ENCODE results near the gene KTI12. TPM values are rescaled to one million over a fixed set of nuclear protein-coding genes. Genes with fewer than 3 reads are reported as not detected.
"Not testable (repeated sequence)": the region's sequence is repeated elsewhere in the genome, so short reads cannot be mapped to it uniquely, and the experiment has no call there.

The KTI12 gene, protein sequence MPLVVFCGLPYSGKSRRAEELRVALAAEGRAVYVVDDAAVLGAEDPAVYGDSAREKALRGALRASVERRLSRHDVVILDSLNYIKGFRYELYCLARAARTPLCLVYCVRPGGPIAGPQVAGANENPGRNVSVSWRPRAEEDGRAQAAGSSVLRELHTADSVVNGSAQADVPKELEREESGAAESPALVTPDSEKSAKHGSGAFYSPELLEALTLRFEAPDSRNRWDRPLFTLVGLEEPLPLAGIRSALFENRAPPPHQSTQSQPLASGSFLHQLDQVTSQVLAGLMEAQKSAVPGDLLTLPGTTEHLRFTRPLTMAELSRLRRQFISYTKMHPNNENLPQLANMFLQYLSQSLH
- total RNA-seq (2021; fragmentation: NEBNext Ultra II Directional; extraction: Animal tissue kit (Norgen Biotek cat#: 25700)) = 10 to 100 TPM; 12.5 to 16.0 (median 14.3) TPM
- long read RNA-seq, transcript KTI12-201 (1 exons, 1,714 nt) = major isoform, 42 of 42 reads
- long read RNA-seq, partial matches to known transcripts = 0 of 42 reads
- long read RNA-seq, other reads (novel, unspliced or antisense) = 0 of 42 reads

DNA sequence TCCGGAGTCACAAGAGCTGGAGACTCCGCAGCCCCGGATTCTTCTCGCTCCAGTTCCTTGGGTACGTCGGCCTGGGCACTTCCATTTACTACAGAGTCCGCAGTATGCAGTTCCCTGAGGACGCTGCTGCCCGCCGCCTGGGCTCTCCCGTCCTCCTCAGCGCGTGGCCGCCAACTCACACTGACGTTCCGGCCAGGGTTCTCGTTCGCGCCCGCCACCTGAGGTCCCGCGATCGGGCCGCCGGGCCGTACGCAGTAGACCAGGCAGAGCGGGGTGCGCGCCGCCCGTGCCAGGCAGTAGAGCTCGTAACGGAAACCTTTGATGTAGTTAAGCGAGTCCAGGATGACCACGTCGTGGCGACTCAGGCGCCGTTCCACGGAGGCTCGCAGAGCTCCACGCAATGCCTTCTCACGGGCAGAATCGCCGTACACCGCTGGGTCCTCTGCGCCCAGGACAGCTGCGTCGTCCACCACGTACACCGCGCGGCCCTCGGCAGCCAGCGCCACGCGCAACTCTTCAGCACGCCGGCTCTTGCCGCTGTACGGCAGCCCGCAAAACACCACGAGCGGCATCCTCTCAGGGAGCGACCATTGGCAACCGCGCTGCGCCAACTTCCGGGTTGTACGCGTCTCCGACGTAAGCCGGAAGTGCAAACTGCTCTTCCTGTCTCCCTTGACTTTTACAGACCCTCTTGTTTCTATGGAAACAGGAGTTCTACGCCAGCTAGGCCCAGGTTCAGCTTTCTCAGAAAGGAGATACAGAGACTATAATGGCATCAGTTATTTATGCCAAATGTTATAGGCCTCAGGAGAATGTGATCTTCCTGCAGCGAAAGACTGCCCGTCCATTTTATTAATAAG lies at the start of gene KTI12:
KTI12 (minus strand) TSS at position 621 of the 860 bp plus-strand sequence; CDS start at position 572, 49 bp downstream.
- peak within 1 kb of the TSS; percentile 97 for H3K27ac Mint-ChIP-seq
- H3K9me3 Mint-ChIP-seq = no peaks in the 10 kb centered on the region
- peak; percentile 84 for DNase-seq
- H3K4me1 Mint-ChIP-seq (ENCODE audit: low read depth) = peaks cover 44% of the 10 kb centered on the region
- peaks cover 3% of the 10 kb centered on the region; the same call in 1 of the 2 replicates for H3K27me3 Mint-ChIP-seq (ENCODE audit: insufficient read depth)
- peaks cover 27% of the 10 kb centered on the region for H3K36me3 Mint-ChIP-seq (ENCODE audit: low read depth)
- H3K4me3 Mint-ChIP-seq = peak within 1 kb of the TSS; percentile 94
- TF ChIP-seq, protein P1, sequence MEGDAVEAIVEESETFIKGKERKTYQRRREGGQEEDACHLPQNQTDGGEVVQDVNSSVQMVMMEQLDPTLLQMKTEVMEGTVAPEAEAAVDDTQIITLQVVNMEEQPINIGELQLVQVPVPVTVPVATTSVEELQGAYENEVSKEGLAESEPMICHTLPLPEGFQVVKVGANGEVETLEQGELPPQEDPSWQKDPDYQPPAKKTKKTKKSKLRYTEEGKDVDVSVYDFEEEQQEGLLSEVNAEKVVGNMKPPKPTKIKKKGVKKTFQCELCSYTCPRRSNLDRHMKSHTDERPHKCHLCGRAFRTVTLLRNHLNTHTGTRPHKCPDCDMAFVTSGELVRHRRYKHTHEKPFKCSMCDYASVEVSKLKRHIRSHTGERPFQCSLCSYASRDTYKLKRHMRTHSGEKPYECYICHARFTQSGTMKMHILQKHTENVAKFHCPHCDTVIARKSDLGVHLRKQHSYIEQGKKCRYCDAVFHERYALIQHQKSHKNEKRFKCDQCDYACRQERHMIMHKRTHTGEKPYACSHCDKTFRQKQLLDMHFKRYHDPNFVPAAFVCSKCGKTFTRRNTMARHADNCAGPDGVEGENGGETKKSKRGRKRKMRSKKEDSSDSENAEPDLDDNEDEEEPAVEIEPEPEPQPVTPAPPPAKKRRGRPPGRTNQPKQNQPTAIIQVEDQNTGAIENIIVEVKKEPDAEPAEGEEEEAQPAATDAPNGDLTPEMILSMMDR (IDR thresholded peaks at IDR 0.05) = no peak

DNA sequence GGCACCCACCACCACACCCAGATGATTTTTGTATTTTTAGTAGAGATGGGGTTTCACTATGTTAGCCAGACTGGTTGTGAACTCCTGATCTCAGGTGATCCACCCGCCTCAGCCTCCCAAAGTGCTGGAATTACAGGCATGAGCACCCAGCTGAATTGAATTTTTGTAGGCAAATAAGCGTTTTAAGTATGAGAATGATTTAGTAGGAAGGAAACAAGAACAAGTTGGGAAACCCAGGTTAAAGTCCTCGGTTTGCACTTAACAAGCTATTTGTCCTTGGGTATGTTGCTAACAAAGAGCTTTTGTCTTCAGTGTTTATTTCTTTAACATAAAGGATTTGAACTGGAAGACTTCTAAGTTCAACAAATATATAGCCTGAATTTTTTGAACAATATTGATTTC lies 46.4 kb upstream of the KTI12 start:
- H3K27me3 Mint-ChIP-seq (ENCODE audit: insufficient read depth) = no peaks in the 10 kb centered on the region
- no peak for DNase-seq
- H3K4me3 Mint-ChIP-seq = no peak overlapping the region
- H3K9me3 Mint-ChIP-seq = no peaks in the 10 kb centered on the region
- no peak overlapping the region for H3K27ac Mint-ChIP-seq
- peaks cover 10% of the 10 kb centered on the region; the same call in 1 of the 2 replicates for H3K36me3 Mint-ChIP-seq (ENCODE audit: low read depth)
- TF ChIP-seq, protein P1 (IDR thresholded peaks at IDR 0.05) = no peak
- H3K4me1 Mint-ChIP-seq (ENCODE audit: low read depth) = peaks cover 10% of the 10 kb centered on the region

DNA sequence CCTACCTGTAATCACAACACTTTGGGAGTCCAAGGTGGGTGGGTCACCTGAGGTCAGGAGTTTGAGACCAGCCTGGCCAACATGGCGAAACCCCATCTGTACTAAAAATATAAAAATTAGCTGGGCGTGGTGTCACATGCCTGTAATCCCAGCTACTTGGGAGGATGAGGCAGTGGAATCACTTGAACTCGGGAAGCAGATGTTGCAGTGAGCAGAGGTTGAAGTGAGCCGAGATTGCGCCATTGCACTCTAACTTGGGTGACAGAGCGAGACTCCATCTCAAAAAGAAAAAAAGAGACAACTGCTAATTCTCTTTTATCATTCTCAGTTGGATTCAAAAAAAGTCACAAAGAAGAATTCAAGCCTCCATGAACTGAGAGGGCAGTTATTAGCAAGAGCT lies 43.7 kb upstream of the KTI12 start:
- DNase-seq; H3K9me3 Mint-ChIP-seq; H3K4me3 Mint-ChIP-seq; H3K4me1 Mint-ChIP-seq (ENCODE audit: low read depth); H3K27me3 Mint-ChIP-seq (ENCODE audit: insufficient read depth); H3K27ac Mint-ChIP-seq: not testable (repeated sequence)
- H3K36me3 Mint-ChIP-seq (ENCODE audit: low read depth) = peaks cover 15% of the 10 kb centered on the region; the same call in 1 of the 2 replicates

DNA sequence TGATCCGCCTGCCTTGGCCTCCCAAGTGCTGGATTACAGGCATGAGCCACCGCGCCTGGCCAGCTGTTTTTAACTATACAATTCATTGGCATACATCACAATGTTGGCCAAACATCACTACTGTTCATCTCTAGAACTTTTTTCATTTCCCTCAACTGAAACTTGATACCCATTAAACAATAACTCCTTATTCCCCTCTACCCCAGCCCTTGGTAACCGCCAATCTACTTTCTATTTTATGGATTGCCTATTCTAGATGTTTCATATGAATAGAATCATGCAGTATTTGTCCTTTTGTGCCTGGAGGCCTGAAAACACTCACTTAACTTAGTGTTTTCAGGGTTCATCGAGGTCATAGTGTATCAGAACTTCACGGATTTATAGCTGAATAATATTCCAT lies 38.7 kb upstream of the KTI12 start:
- Mint-ChIP-seq H3K27ac (no peak overlapping the region), H3K4me1 (ENCODE audit: low read depth) (no peaks in the 10 kb centered on the region)
- TF ChIP-seq, protein P1 (IDR thresholded peaks at IDR 0.05) = no peak

DNA sequence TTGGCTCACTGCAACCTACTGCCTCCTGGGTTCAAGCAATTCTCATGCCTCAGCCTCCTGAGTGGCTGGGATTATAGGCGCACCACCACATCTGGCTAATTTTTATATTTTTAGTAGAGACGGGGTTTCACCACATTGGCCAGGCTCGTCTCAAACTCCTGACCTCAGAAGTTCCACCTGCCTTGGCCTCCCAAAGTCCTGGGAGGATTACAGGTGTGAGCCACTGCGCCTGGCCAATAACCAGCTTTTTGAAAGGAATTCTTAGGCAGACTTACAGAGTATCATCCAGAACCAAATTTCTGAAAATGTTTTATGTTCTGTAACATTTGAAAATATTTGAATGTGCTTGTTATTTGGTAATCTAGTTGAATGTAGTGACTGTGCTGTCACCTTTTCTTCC lies 37.1 kb upstream of the KTI12 start:
- H3K27me3 Mint-ChIP-seq (ENCODE audit: insufficient read depth) = no peaks in the 10 kb centered on the region
- H3K27ac Mint-ChIP-seq = no peak overlapping the region
- H3K4me1 Mint-ChIP-seq (ENCODE audit: low read depth) = no peaks in the 10 kb centered on the region
- no peaks in the 10 kb centered on the region for H3K9me3 Mint-ChIP-seq
- TF ChIP-seq, protein P1 (IDR thresholded peaks at IDR 0.05) = no peak
- DNase-seq = no peak
- peaks cover 24% of the 10 kb centered on the region; the same call in 1 of the 2 replicates for H3K36me3 Mint-ChIP-seq (ENCODE audit: low read depth)
- H3K4me3 Mint-ChIP-seq = no peak overlapping the region

More for the DNA sequence above, 38.7 kb upstream of the KTI12 start:
- Mint-ChIP-seq H3K27me3 (ENCODE audit: insufficient read depth) (no peaks in the 10 kb centered on the region), H3K4me3 (no peak overlapping the region), H3K36me3 (ENCODE audit: low read depth) (peaks cover 24% of the 10 kb centered on the region; the same call in 1 of the 2 replicates), H3K9me3 (no peaks in the 10 kb centered on the region)
- no peak for DNase-seq
